Sciatic nerve (tissue), 2 donors: ENCODE results near the gene PPA1. TPM values are rescaled to one million over a fixed set of nuclear protein-coding genes. Genes with fewer than 3 reads are reported as not detected.
"Not testable (repeated sequence)": the region's sequence is repeated elsewhere in the genome, so short reads cannot be mapped to it uniquely, and the experiment has no call there.

Experiments
- ATAC-seq: fragments of 200-7000 bp; cut with Tn5 transposase; one replicate; pipeline ENCODE4 v1.9.1; 2020; ENCODE audit warnings: mild to moderate bottlenecking, moderate library complexity
- DNase-seq: peaks from one replicate; pipeline ENCODE4 v3.0.0-alpha.2; 2020; ENCODE audit warnings: low spot score
- intact Hi-C: fragments of 100-400 bp; cut with DNase I; formaldehyde crosslinking; loops from one replicate; pipeline ENCODE4 v1.14.2; 2022
- total RNA-seq: library from RNA; stranded (reverse); fragmentation: NEBNext Ultra II Directional; extraction: Animal tissue kit (Norgen Biotek cat#: 25700); gene quantifications from one replicate; pipeline ENCODE4 v1.2.1, GENCODE V29; 2021
- donor health status: DM: no; HTN: no; CAD: no.
- donor health status: DM: no; HTN: no; CAD: no.

The PPA1 gene
- total RNA-seq, 1 donor from 2014 or later, result 114 TPM

DNA sequence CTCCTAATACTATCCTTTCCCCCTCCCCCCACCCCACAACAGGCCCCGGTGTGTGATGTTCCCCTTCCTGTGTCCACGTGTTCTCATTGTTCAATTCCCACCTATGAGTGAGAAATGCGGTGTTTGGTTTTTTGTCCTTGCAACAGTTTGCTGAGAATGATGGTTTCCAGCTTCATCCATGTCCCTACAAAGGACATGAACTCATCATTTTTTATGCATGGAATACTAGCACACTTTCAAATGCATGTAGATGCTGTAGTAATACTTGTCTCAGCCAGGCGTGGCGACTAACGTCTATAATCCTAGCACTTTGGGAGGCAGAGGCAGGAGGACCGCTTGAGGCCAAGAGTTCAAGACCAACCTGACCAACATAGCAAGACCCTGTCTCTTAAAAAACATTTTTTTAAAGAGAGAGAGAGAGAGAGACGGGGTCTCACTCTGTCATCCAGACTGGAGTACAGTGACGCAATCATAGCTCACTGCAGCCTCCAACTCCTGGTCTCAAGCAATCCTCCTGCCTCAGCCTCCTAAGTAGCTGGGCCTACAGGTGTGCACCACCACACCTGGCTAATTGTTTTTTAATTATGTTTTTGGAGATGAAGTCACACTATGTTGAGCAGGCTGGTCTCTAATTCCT, 10.3 kb downstream of the PPA1 start:
- intact Hi-C loops, result loop anchor here (5.0 kb wide), 1 partner anchor 139 kb away; no protein-coding TSS in a partner anchor
- DNase-seq, ATAC-seq: not testable (repeated sequence)

DNA sequence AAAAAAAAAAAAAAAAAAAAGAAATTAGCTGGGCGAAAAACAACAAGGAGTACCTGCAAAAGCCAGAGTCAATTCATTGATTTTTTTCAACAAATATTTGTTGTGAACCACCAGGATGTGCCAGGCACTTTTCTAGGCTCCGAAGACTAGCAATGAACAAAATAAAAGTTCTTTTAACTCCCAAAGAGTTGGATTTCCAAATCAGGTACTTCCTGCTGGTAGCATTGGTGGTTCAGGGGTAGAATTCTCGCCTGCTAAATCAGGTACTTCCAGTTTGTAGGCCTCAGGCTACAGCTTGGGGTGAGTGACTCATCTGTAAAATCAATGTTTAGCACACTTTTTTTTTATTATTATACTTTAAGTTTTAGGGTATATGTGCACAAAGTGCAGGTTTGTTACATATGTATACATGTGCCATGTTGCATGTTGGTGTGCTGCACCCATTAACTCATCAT, 10.9 kb downstream of the PPA1 start:
- intact Hi-C loops, result loop anchor here (5.0 kb wide), 1 partner anchor 140 kb away; no protein-coding TSS in a partner anchor
- no peak for DNase-seq
- no peak for ATAC-seq

- intact Hi-C loops, result loop anchor here (5.0 kb wide), 1 partner anchor 141 kb away; no protein-coding TSS in a partner anchor
- DNase-seq (no peak), ATAC-seq (no peak)
Observed at GRCh38 chr10:70221030-70221429, 12.2 kb downstream of the PPA1 start.

DNA sequence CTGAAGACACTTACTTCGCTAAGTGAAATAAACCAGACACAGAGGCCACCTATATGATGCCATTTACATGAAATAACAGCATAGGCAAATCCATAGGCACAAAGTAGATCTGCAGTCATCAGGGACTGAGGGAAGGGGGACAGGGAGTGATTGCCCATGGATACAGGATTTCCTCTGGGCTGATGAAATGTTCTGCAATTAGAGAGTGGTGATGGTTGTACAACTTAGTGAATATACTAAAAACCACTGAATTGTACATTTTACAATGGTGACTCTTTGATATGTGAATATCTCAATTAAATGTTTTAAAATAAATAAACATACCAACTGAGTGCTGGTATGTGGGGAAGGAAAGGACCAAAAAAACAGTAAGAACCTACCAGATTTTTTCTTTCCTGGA, 20.4 kb downstream of the PPA1 start:
- no peak for DNase-seq
- ATAC-seq, result no peak
- intact Hi-C loops, result no loop called here

- DNase-seq (no peak), ATAC-seq (no peak)
- intact Hi-C loops, result no loop called here
Observed at GRCh38 chr10:70212277-70212676, 21.0 kb downstream of the PPA1 start.

DNA sequence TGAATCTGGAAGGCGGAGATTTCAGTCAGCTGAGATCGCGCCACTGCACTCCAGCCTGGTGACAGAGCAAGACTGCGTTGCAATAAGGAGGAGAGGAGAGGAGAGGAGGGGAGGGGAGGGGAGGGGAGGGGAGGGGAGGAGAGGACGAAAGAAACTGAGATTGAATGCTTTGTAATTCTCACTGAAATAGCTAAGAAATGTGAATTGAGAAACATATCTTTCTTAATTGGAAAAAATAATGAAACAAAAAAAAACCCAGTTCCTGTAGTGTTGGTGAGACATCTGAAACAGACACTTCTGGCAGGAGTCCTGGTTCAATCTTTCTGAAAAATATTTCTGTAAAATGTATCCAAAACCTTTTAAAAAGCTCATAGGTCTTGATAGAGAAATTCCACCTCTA, 26.5 kb downstream of the PPA1 start:
- ATAC-seq, result no peak
- intact Hi-C loops, result no loop called here
- no peak for DNase-seq

- DNase-seq (no peak), ATAC-seq (no peak)
- intact Hi-C loops, result no loop called here
Observed at GRCh38 chr10:70201105-70201504, 32.1 kb downstream of the PPA1 start.

DNA sequence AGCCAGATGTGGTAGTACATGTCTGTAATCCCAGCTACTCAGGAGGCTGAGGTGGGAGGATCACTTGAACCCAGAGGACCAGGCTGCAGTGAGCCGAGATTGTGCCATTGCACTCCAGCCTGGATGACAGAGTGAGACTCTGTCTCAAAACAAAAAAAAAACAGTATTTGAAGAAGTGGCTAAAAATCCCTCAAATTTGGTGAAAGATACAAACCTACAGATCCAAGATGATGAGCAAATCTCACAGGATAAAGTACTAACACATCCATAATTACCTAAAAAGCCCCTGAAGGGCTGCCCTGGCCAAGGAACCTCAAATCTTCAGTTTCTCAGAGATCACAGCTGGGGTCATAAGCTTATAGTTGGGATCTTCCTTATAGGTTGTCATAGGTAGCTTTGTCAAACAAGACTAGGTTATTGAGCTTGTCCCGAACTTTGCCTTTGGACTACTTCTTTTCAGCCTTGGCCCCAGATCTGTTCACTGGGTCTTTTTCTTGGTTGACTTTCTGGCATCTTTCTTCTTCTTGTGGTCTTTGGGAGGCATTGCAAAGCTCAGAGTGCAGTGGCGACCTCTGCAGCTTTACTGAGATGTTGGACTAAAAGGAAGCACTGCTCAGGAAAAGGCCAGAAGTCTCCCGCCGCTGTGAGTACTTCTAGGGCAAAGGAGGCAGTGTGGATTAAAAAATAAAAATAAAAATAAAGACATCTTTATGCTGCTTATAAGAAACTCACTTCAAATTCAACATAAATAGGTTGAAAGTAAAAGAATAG, 34.3 kb downstream of the PPA1 start:
- no peak for DNase-seq
- intact Hi-C loops, result no loop called here
- ATAC-seq, result no peak

DNA sequence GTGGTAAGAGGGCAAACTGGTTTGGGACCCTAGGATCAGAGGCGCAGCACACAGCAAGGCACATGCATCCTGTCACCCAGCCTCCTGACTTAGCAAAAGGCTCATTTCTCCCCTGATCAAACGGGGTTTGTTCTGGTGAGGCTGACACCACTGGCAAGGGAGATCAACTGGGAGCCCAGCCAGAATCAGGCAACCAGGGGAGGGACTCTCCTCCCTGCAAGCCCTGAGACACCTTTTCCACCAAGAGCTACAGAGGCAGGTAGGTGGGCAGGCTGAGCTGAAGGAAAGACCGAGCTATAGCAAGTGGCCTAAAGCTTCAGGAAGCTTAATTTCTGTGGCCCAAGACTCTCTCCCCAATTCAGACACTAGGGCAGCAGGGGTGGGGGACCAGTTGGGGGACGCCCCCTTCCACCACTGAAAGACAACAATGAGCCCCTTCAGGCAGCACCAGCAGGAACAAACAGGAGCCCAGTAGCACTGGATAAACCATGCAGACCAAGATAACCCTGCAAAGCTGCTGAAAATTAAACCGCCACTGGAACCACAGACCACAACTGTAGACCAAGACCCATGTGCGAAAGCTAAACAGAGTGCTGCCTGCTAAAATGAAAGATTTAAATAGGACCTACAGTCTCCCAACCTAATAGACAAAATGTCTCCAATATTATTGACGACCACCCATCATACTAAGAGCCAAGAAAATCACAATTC, 35.8 kb downstream of the PPA1 start:
- DNase-seq (no peak), ATAC-seq (no peak)
- intact Hi-C loops, result no loop called here

- no peak for DNase-seq
- ATAC-seq, result peak; percentile 84
- intact Hi-C loops, result no loop called here
Observed at GRCh38 chr10:70193391-70193844, 39.8 kb downstream of the PPA1 start.

- DNase-seq (no peak), ATAC-seq (no peak)
- intact Hi-C loops, result no loop called here
Observed at GRCh38 chr10:70192326-70192968, 40.8 kb downstream of the PPA1 start.

DNA sequence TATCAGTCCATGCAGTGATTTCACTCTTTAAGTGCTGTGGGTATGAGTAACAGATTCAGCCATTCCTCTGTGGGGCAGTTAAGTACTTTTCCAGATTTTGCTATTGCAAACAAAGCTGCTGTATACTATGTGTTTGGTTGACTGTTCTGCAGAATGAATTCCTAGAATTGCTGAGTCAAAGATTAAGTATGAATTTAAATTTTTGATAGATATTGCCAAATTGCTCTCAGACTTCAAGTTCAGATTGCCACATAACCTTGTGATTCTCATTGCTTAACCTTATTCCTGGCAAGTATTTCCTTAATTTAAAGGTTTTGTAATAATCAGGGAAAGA, 41.3 kb downstream of the PPA1 start:
- DNase-seq, result no peak
- peak; percentile 61 for ATAC-seq
- intact Hi-C loops, result no loop called here

- DNase-seq (no peak), ATAC-seq (peak; percentile 45)
- intact Hi-C loops, result no loop called here
Observed at GRCh38 chr10:70191161-70191971, 41.9 kb downstream of the PPA1 start.

GRCh38 chr10:70190581-70190980, 42.6 kb downstream of the PPA1 start:
- intact Hi-C loops, result no loop called here
- ATAC-seq, result peak; percentile 14
- no peak for DNase-seq

GRCh38 chr10:70190102-70190501, 43.1 kb downstream of the PPA1 start:
- intact Hi-C loops, result no loop called here
- DNase-seq (no peak), ATAC-seq (no peak)

DNA sequence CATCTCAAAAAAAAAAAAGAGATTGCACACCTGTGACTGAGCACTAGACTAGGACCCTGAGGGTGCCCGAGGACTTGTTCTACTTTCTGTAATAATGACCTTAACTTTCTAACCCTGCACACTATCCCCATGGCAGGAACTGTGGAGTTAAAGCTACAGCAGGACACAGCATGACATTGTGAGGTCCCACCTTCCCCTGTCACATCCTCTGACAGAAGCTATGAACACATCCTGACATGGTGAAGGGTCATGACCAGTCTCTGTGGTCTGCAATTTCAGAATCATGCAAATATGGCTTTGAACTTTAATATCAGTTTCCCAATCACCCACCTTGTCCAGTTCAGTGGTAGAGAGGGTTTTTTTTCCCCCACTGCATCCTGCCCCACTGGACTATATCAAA, 44.5 kb downstream of the PPA1 start:
- DNase-seq, result no peak
- intact Hi-C loops, result no loop called here

GRCh38 chr10:70186571-70186970, 46.7 kb downstream of the PPA1 start:
- intact Hi-C loops, result no loop called here
- ATAC-seq (no peak), DNase-seq (no peak)

More for the DNA sequence above, 44.5 kb downstream of the PPA1 start:
- ATAC-seq, result no peak

- DNase-seq, result no peak
- intact Hi-C loops, result no loop called here
- no peak for ATAC-seq
Observed at GRCh38 chr10:70186090-70186489, 47.1 kb downstream of the PPA1 start.

GRCh38 chr10:70183304-70183703, 49.9 kb downstream of the PPA1 start:
- ATAC-seq (no peak), DNase-seq (no peak)
- intact Hi-C loops, result no loop called here
